A673 (cell line): Measurements from ENCODE around the gene TMEM255B.

Experiments used
- CTCF ChIP-seq: fragments of 300-800, 200-600 bp; sonication (generic); conservative IDR thresholded peaks from 2 replicates; pipeline ENCODE4 v1.5.1; 2017; ENCODE audit warnings: low read depth, mild to moderate bottlenecking, antibody characterized with exemption, low read length, moderate library complexity, mixed read lengths
- EZH2 ChIP-seq: fragments of 200-600 bp; sonication (generic); IDR thresholded peaks from 2 replicates; pipeline ENCODE4 v1.6.1; 2017; ENCODE audit warnings: borderline replicate concordance, low read depth, mild to moderate bottlenecking, mixed read lengths, antibody characterized with exemption, low read length; ENCODE audit not compliant: poor library complexity, severe bottlenecking

- no peak for TF ChIP-seq CTCF
- TF ChIP-seq EZH2 = no peak
Observed at GRCh38 chr13:113745059-113745458, 14.0 kb upstream of the TMEM255B start.
